K562 (cell line): ENCODE measurements around the gene CGREF1.

ENCODE experiments used
- CHD4 ChIP-seq: fragments of 200-600 bp; sonication (generic); IDR thresholded peaks from 3 replicates; pipeline ENCODE4 v1.6.1; 2012; ENCODE audit warnings: low read depth, mild to moderate bottlenecking, mixed read lengths, low read length, inconsistent platforms; ENCODE audit not compliant: insufficient read depth, insufficient replicate concordance, poor library complexity, severe bottlenecking
- HDAC6 ChIP-seq: IDR thresholded peaks from 2 replicates; pipeline ENCODE4 v1.6.1; 2012; ENCODE audit warnings: low read depth, mild to moderate bottlenecking, control low read depth, inconsistent platforms, low read length, moderate library complexity
- IRF2 ChIP-seq: sonication (generic); formaldehyde crosslinking; IDR thresholded peaks from 2 replicates; pipeline ENCODE4 v1.8.1; 2022; ENCODE audit warnings: mild to moderate bottlenecking, missing genetic modification reagents
- JUN ChIP-seq, 2 experiments: sonication (generic) in 1 of 2; formaldehyde crosslinking in 1 of 2; IDR thresholded peaks; 2 replicates each; pipeline versions ENCODE4 v1.6.1 to v1.8.0; 2012 to 2022; ENCODE audit warnings: borderline replicate concordance in 2 of 2, mild to moderate bottlenecking in 2 of 2, improper control_type of control experiment in 1 of 2, low read depth in 1 of 2, low read length in 1 of 2, missing genetic modification reagents in 1 of 2
- RFX5 ChIP-seq: IDR thresholded peaks from 2 replicates; pipeline ENCODE4 v1.6.1; 2011; ENCODE audit warnings: low read depth, mild to moderate bottlenecking, improper control_type of control experiment, low read length
- SAP30 ChIP-seq: fragments of 200-600 bp; sonication (generic); IDR thresholded peaks from 2 replicates; pipeline ENCODE4 v1.6.1; 2012; ENCODE audit warnings: borderline replicate concordance, low read depth, mild to moderate bottlenecking, moderate library complexity, low read length, control low read depth, inconsistent platforms; ENCODE audit not compliant: insufficient read depth, poor library complexity, severe bottlenecking
- SIN3A ChIP-seq, 2 experiments: fragments of 150-350 bp in 1 of 2; IDR thresholded peaks; 2 replicates each; pipeline ENCODE4 v1.6.1; 2011 to 2016; ENCODE audit warnings: borderline replicate concordance in 2 of 2, low read depth in 2 of 2, low read length in 2 of 2, mild to moderate bottlenecking in 2 of 2, moderate library complexity in 2 of 2; ENCODE audit not compliant: control insufficient read depth in 1 of 2
- SRF ChIP-seq, 2 experiments: fragments of 250-450, 450-650 bp in 1 of 2; sonication (Bioruptor Pico) in 1 of 2; sonication (generic) in 1 of 2; formaldehyde crosslinking; IDR thresholded peaks; 2 replicates each; pipeline versions ENCODE4 v1.5.0 to v1.5.1; 2020 to 2022; ENCODE audit warnings: mild to moderate bottlenecking in 1 of 2, missing genetic modification reagents in 1 of 2
- TAF1 ChIP-seq: IDR thresholded peaks from 2 replicates; pipeline ENCODE4 v1.6.1; 2011; ENCODE audit warnings: mild to moderate bottlenecking, low read length, moderate library complexity; ENCODE audit not compliant: insufficient read depth, control insufficient read depth, severe bottlenecking; ENCODE audit errors: extremely low read depth
- TF ChIP-seq, protein P1 (sequence below), 3 experiments: IDR thresholded peaks in 2 of 3; conservative IDR thresholded peaks in 1 of 3; 2 replicates each; pipeline ENCODE4 v1.5.1; 2011 to 2012; ENCODE audit warnings: low read length in 3 of 3, mild to moderate bottlenecking in 3 of 3, control low read depth in 2 of 3, improper control_type of control experiment in 1 of 3, inconsistent platforms in 1 of 3, low read depth in 1 of 3, mixed read lengths in 1 of 3, moderate library complexity in 1 of 3; ENCODE audit not compliant: insufficient read depth in 2 of 3
- TF ChIP-seq, protein P2 (sequence below): fragments of 200-400 bp; formaldehyde crosslinking; IDR thresholded peaks from 2 replicates; pipeline ENCODE4 v1.6.1; 2017; ENCODE audit warnings: mild to moderate bottlenecking, low read depth, low read length, moderate library complexity
- TF ChIP-seq, protein P3 (sequence below): fragments of 450-650 bp; formaldehyde crosslinking; IDR thresholded peaks from 2 replicates; pipeline ENCODE4 v1.4.0; 2020; ENCODE audit warnings: mild to moderate bottlenecking

DNA sequence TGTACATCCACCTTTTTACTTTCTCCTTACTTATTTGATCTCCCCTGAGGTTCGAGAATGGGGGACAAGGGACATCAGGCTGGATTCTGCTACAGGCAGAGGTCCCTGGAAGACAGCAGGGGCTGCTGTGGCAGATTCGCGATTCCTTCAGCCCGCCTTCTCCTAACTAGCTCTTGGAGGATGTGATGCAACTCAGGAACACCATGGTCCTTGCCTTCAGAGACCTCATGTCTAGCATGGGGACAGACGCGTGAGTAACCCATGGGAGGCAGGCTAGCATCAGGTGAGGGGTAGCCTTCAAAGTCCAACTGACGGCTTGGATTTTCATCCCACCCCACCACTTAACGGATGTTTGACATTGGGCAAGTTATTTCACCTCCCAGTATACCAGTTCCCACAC lies 29.0 kb upstream of the CGREF1 start:
- TF ChIP-seq HDAC6 (no peak), CHD4 (no peak), SAP30 (no peak), TAF1 (no peak), IRF2 (CRISPR knock-in tag) (no peak), SIN3A (IDR thresholded peaks at IDR 0.05; ENCODE audit: borderline replicate concordance in 2 of 2, control insufficient read depth in 1 of 2, low read depth in 2 of 2, low read length in 2 of 2) (no peak), SRF (CRISPR knock-in tag; IDR thresholded peaks at IDR 0.05) (no peak), JUN (IDR thresholded peaks at IDR 0.05; ENCODE audit: borderline replicate concordance, low read depth, low read length) (no peak), JUN (CRISPR knock-in tag; IDR thresholded peaks at IDR 0.05; ENCODE audit: borderline replicate concordance) (no peak), RFX5 (no peak)
- TF ChIP-seq, protein P1, sequence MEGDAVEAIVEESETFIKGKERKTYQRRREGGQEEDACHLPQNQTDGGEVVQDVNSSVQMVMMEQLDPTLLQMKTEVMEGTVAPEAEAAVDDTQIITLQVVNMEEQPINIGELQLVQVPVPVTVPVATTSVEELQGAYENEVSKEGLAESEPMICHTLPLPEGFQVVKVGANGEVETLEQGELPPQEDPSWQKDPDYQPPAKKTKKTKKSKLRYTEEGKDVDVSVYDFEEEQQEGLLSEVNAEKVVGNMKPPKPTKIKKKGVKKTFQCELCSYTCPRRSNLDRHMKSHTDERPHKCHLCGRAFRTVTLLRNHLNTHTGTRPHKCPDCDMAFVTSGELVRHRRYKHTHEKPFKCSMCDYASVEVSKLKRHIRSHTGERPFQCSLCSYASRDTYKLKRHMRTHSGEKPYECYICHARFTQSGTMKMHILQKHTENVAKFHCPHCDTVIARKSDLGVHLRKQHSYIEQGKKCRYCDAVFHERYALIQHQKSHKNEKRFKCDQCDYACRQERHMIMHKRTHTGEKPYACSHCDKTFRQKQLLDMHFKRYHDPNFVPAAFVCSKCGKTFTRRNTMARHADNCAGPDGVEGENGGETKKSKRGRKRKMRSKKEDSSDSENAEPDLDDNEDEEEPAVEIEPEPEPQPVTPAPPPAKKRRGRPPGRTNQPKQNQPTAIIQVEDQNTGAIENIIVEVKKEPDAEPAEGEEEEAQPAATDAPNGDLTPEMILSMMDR (IDR thresholded peaks at IDR 0.05 in 2 of 3, conservative IDR thresholded peaks at IDR 0.05 in 1 of 3; ENCODE audit: insufficient read depth in 2 of 3, low read depth in 1 of 3, low read length in 3 of 3) = no peak
- TF ChIP-seq, protein P2, sequence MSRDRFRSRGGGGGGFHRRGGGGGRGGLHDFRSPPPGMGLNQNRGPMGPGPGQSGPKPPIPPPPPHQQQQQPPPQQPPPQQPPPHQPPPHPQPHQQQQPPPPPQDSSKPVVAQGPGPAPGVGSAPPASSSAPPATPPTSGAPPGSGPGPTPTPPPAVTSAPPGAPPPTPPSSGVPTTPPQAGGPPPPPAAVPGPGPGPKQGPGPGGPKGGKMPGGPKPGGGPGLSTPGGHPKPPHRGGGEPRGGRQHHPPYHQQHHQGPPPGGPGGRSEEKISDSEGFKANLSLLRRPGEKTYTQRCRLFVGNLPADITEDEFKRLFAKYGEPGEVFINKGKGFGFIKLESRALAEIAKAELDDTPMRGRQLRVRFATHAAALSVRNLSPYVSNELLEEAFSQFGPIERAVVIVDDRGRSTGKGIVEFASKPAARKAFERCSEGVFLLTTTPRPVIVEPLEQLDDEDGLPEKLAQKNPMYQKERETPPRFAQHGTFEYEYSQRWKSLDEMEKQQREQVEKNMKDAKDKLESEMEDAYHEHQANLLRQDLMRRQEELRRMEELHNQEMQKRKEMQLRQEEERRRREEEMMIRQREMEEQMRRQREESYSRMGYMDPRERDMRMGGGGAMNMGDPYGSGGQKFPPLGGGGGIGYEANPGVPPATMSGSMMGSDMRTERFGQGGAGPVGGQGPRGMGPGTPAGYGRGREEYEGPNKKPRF = no peak
- TF ChIP-seq, protein P3, sequence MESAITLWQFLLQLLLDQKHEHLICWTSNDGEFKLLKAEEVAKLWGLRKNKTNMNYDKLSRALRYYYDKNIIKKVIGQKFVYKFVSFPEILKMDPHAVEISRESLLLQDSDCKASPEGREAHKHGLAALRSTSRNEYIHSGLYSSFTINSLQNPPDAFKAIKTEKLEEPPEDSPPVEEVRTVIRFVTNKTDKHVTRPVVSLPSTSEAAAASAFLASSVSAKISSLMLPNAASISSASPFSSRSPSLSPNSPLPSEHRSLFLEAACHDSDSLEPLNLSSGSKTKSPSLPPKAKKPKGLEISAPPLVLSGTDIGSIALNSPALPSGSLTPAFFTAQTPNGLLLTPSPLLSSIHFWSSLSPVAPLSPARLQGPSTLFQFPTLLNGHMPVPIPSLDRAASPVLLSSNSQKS (CRISPR knock-in tag) = no peak
